NOMO-1 treated with DMSO at 0.1 percent for 48 hours (cell line): ENCODE measurements around the gene FUBP1.
"Not testable (repeated sequence)": the region's sequence is repeated elsewhere in the genome, so short reads cannot be mapped to it uniquely, and the experiment has no call there.

Source experiments
- DNase-seq: peaks from one replicate; lab custom pipeline; 2025; ENCODE audit not compliant: unreplicated experiment; lab: John Stamatoyannopoulos, UW

The FUBP1 gene

DNA sequence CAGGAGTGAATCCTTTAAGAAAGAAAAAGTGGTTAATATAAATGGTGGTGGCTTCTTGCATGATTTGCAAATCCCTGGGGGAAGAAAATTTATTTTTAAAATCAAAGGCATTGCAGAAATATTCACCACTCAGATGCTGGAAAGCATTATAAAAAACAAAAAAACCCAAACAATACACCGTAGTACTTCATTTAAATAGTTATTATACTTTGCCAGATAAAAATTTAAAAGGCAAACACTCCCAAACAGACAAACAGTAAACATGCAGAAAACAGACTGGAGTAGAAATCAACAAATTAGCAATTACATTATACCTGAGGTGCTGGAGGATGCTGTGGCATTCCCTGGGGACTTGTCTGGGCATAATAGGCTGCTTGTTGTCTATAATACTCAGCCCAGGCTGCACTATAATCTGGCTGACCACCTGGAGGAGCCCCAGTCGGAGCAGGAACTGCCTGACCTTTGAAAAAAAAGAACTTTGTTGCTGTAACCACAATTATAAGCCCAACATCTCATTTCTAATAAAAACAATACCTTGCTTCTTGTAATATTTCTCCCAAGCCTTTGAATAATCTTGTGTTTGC is 29.9 kb downstream of the FUBP1 start:
- no peak for DNase-seq

DNA sequence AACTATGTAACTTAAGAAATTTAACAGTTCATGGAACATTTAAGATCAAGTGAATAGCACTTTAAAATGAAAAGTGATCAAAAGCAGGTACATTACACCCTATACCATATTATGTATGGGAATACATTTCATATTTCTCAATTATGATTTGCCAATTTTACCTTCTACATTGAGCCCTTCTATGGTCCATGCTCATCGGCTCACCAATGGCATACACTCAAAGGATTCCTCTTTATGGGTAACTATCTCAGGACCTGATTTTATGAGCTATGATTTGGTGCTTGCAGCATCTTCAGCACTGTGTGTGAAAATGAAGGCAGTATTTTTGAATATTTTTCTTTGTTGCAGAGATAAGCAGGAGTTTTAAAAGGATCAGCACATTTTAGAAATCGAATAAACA is 33.5 kb downstream of the FUBP1 start:
- no peak for DNase-seq

DNA sequence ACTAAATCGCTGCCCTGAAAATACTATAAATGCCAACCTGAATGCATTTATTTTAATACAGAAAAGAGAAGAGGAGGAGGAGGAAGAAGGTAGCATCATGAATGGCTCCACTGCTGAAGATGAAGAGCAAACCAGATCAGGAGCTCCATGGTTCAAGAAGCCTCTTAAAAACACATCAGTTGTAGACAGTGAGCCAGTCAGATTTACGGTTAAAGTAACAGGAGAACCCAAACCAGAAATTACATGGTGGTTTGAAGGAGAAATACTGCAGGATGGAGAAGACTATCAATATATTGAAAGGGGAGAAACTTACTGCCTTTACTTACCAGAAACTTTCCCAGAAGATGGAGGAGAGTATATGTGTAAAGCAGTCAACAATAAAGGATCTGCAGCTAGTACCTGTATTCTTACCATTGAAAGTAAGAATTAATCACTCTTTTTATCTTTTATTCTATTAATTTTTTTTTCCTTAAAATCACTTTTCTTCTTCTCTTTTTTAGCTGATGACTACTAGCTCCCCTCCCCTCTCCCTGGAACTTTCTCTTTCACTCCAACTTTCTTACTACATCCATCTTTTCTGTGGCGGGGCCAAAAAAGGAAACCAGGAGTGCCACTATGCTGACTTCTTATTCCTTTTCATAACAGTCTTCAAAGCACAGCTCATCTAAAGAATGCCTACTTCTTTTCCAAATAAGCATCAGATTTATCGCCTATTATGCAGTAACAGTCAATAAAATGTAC is 36.3 kb downstream of the FUBP1 start:
- no peak for DNase-seq

DNA sequence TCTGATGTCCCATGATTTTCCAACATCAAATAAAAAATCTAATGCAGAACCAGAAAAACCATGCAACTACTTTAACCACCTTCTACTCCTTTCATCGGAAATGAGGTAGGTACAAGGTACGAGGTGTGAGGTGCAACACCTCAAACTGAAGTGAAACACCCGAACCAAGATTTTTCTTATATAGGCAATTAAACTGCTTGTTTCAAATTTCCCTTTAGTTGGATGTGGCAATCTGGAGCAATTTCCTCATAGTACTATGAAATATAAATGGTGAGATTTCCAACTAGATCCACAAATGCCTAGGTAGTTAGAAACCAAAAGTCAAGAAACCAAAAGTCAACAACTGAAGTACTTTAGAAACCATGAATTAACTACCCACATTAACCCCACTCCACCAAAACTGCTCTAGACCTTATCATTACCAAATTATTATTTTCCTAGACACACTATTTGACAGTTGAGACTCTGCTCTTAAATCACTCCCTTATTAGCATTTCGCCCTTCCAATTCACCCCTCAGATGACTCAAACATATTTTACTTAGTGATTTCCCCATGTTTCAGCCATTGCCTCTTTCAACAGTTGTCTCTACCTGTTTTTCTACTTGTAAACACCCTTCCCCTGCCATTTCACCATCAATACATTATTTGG is 37.8 kb downstream of the FUBP1 start:
- DNase-seq: no peak

DNA sequence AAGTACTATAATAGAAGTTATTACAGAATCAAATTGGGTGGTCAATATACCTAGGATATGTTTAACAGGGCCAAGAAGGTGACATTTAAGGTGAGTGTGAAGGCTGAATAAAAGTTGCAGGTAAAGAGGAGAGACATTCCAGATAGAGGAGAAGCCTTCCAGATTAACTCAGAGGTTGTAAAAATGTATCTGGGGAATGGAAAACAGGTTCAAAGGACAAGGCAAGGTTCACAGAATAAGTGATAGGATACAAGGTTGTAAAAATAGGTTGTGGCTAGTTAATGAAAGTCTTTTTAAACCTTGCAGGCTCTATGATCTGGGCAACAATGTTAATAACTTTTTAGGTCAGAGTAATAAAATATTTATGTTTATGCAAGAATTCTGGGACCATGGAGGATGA is 40.2 kb downstream of the FUBP1 start:
- no peak for DNase-seq

DNA sequence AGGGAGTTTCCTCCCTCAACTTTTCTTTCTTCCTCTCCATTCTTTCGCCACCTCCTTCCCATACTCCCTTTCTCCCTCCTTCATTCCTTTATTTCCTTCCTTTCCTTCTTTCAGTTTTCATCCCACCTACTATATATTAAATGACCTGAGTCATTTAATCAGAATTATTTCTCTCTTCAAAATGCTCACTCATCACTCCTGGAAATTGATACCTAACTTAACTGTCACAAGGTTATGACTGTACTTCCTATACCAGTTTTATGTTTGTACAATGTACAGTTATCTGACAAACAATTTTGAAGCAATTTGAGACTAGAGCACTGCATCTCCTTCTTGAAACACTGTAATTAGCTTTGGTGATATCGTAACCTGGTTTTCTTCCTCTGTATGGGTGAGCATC is 49.1 kb downstream of the FUBP1 start:
- DNase-seq: no peak

DNA sequence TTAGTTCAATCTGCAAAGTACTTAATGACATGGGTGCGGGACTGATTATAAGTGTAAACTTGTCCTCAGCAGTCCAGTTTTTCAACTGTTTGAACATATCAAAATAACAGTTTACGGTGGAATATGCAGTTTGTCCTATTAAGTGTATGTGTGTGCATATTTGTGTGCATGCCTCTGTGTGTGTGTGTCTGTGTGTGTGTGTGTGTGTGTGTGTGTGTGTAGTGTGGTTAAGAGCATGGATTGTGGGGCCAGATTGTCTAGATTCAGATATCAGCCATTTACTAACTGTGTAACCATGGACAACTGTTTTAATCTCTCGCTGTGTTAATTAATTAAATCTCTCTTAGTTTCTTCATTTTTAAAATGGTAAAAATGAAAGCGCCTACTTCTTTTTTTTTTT is 51.5 kb downstream of the FUBP1 start:
- no peak for DNase-seq

DNA sequence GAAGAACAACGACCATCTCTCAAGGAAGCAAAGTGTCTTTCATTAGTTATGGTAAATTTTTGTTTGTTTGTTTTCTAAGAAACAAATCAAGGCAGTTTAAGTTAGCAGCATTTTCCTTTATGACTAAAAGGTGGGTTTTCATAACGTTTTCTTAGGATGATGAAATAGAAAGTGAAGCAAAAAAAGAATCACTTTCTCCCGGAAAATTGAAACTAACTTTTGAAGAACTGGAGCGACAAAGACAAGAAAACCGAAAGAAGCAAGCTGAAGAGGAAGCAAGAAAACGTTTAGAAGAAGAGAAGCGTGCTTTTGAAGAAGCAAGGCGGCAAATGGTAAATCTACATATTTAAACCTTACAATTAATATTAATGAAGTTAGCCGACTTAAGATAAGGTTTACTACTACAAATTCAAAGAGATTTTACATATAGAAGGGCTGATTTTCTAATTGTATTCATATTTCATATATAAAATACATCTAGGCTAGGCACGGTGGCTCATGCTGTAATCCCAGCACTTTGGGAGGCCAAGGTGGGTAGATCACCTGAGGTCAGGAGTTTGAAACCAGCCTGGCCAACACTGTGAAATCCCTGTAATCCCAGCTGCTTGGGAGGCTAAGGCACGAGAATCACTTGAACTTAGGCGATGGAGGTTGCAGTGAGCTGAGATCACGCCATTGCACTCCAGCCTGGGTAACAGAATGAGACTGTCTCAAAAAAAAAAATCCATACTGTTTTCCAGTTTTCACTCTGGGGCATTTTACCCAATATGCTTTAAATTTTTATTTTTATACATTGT is 52.1 kb downstream of the FUBP1 start:
- DNase-seq: peak; percentile 86

DNA sequence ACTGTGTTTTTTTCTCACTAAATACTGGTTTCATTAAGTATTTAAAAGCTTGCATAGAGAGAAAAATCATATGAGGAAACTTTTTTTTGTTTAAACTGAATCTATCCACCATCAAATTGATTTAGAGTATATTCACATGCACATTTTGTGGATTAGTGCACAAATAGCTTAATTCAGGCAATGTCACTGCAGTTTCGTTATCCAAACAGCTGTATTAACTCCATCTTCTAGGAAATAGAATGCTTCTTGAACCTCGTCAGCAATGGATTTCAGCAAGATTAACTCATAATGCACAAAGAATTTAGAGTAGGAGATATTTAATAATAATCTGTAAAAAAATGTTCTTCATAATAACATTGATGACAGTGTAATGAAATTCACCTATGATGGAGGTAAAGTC is 52.9 kb downstream of the FUBP1 start:
- no peak for DNase-seq

DNA sequence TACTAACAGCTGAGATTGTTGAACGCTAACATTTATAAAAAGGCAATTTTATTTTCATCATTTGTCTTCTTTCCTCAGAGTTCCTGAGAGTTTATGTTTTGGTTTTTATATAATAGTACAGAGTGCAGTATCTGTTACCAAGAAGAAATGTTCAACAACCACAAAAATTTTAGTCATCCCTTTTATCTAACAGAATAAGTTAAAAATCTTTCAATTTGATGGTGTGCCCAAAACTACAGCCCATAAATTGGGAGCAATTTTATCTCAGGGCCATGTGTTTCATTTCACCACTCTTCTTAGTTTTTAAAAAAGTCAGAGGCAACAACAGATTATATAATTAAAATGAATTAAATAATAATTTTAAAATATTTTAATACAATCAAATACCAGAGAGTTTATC is 53.4 kb downstream of the FUBP1 start:
- DNase-seq: no peak

DNA sequence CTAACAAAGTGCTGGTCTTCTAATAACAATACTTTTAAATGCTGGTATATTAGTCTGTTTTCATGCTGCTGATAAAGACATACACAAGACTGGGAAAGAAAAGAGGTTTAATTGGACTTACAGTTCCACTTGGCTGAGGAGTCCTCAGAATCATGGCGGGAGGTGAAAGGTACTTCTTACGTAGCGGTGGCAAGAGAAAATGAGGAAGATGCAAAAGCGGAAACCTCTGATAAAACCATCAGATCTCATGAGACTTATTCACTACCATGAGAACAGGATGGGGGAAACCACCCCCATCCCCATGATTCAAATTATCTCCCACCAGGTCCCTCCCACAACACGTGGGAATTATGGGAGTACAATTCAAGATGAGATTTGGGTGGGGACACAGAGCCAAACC is 60.0 kb downstream of the FUBP1 start:
- not testable (repeated sequence) for DNase-seq

DNA sequence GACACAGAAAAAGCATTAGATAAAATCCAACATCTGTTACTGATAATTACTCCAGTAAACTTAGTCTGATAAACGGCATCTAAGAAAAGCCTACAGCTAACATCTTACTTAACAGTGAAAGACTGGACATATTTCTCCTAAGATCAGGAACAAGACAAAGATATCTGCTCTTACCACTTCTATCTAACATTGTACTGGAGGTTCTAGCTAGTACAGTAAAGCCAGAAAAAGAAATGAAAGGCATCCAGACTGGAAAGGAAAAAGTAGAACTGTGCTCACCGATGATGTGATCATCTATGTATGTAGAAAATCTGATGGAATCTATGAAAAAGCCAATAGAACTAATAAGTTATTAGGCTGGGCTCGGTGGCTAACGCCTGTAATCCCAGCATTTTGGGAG is 68.8 kb downstream of the FUBP1 start:
- no peak for DNase-seq

DNA sequence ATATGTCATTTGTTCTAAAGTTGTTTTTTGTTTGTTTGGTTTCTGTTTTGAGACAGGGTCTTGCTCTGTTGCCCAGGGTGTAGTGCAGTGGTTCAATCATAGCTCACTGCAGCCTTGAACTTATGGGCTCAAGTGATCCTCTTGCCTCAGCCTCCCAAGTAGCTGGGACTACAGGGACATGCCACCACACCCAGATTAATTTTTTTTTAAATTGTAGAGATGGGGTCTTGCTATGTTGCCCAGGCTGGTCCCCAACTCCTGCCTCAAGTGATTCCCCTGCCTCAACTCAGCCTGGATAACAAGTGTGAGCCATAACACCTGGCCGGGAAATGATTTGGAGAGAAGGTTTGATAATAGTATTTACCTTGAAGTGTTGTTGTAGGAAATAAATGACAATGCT is 72.2 kb downstream of the FUBP1 start:
- no peak for DNase-seq

DNA sequence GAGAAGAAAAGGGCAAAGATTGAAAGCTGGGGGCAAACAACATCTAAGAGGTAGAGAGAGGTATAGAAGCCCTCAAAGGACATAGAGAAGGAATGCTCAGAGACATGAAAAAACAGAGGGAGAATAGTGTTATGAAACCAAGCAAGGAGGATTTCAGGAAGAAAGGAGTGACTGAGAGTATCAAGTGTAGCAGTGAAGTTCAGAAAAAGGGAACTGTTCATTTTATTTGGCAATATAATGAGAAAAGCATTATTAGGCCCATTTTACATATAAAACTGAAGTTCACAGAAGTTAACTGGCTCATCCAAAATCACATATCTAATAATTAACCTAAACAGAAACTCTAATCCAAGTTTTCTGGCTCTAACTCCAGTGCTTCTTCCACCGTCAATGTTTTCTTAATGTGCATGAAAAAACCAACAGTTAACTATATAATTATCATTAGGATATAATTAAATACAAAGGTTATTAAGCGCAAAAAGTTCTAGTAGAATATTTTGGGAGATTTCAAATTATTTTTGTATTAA is 72.8 kb downstream of the FUBP1 start:
- DNase-seq: peak; percentile 47

DNA sequence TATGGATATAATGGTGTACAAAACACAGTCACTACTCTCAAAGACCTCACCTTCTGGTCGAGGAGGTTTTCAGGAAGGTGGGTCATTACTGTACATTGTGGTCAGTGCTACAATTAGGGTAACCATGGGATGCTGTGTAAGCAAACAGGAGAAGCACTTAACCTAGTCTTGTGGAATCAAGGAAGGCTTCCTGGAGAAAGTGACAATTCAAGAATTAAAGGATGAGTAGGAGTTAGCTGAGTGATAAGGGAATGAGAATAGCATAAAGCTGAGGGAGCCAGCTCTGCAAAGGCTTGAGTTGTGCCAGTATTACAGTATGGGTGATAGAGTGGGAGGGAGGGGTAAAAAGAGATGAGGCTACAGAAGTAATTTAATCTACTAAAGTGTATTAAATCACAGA is 73.3 kb downstream of the FUBP1 start:
- DNase-seq: no peak

DNA sequence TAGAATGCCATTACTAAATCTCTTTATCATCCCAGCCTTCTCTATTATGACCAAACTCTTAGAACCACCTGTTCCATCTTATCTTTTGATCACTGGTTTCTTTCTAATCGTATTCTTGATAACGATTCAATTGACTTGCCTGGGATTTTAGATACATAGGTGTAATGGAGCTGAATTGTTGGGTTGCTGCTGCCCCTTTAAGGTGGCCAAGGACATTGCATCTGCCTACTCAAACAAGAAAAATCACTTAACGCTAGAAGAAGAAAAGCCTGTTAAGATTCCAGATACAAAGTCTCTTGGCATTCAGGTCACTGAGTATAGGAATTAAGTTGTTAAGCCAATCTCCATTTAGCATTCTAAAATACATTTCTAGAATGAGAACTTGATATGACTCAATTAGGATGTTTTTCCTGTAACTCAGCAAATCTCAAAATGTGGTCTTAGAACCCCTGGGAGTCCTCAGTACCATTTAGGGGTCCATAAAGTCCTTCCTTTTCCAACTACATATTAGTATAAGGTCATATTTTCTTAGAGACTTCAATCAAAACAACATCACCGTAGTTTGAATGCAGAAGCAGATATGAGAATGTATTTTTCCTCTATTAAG is 78.1 kb downstream of the FUBP1 start:
- peak; percentile 14 for DNase-seq

DNA sequence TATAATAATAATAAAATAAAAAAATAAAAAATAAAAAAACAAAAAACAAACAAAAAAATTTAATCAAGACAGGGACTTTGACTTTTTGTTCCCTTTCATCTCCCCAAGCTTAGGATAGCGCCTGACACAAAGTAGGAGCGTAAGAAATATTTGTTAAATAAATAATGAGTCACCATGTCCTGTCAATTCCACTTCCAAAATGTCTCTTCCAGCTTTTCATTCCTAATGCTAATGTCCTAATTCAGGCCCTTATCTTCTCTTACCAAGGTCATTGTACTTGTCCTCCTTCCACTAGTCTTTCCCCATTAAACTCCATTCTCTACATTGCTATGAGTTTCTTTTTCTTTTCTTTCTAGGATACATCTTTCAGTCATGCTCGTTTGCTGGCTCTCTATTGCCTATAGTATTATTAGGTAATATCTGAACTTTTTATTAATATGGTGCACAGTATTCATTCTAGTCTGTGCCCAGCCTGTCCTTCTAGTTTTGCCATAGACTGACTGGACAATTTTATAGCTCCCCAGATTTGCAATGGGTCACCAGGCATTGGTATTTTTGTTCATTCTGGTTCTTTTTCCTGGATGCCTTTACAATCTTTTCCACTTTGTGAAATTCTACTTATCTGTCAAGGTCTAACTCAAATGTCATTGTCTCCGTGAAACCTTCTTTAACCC is 79.1 kb downstream of the FUBP1 start:
- DNase-seq: no peak
